ENCODE data around the gene SNX33. TPM values are rescaled to one million over a fixed set of nuclear protein-coding genes. Genes with fewer than 3 reads are reported as not detected.
"Not testable (repeated sequence)": the region's sequence is repeated elsewhere in the genome, so short reads cannot be mapped to it uniquely, and the experiment has no call there.

The SNX33 gene
- total and polyA plus RNA-seq, 2 donors from 2014 or later: 14.2 to 20.2 TPM

DNA sequence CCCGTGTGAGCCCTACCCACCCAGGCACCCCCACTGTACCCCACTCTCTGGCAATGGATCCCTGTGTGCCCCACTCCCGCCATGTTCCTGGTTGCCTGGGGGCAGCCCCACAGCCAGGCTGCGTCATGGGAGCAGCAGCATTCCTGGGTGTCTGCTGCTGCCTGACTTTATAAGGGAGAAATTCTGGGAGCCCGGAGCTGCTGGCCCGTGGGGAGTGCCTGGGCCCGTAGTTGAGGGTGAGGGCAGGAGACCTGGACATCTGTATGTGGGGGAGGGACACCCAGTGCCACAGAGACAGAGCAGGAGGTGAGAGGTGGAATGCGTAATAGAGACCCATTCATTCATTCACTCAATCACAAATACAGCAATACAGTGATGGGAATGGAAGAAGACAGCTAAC is 49.8 kb downstream of the SNX33 start:
- TF ChIP-seq, protein P1, sequence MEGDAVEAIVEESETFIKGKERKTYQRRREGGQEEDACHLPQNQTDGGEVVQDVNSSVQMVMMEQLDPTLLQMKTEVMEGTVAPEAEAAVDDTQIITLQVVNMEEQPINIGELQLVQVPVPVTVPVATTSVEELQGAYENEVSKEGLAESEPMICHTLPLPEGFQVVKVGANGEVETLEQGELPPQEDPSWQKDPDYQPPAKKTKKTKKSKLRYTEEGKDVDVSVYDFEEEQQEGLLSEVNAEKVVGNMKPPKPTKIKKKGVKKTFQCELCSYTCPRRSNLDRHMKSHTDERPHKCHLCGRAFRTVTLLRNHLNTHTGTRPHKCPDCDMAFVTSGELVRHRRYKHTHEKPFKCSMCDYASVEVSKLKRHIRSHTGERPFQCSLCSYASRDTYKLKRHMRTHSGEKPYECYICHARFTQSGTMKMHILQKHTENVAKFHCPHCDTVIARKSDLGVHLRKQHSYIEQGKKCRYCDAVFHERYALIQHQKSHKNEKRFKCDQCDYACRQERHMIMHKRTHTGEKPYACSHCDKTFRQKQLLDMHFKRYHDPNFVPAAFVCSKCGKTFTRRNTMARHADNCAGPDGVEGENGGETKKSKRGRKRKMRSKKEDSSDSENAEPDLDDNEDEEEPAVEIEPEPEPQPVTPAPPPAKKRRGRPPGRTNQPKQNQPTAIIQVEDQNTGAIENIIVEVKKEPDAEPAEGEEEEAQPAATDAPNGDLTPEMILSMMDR (IDR thresholded peaks at IDR 0.05; ENCODE audit: borderline replicate concordance, extremely low read depth, insufficient read depth): no peak
- H3K27ac ChIP-seq (ENCODE audit: low read depth in 2 of 2, low read length in 2 of 2): no peak overlapping the region
- DNase-seq: no peak
- no peaks in the 10 kb centered on the region for H3K27me3 ChIP-seq (ENCODE audit: control insufficient read depth, insufficient read depth, low read length)
- intact Hi-C loops (cut with DNase I): no loop called here
- H3K4me1 ChIP-seq (ENCODE audit: control insufficient read depth in 2 of 3, insufficient read depth in 2 of 3, low read depth in 1 of 3, low read length in 3 of 3): peaks cover 0 to 4% (median 0%) of the 10 kb centered on the region in 3 donors
- FAIRE-seq: no peak
- no peaks in the 10 kb centered on the region for H3K9me3 ChIP-seq (ENCODE audit: control insufficient read depth in 2 of 3, insufficient read depth in 1 of 3, low read length in 3 of 3)
- no peaks in the 10 kb centered on the region for H3K36me3 ChIP-seq (ENCODE audit: control insufficient read depth in 2 of 3, insufficient read depth in 3 of 3, low read length in 3 of 3)
- H3K9ac ChIP-seq (ENCODE audit: low read length in 3 of 3): no peak overlapping the region
- H3K4me3 ChIP-seq (ENCODE audit: low read length in 3 of 3): no peak overlapping the region

DNA sequence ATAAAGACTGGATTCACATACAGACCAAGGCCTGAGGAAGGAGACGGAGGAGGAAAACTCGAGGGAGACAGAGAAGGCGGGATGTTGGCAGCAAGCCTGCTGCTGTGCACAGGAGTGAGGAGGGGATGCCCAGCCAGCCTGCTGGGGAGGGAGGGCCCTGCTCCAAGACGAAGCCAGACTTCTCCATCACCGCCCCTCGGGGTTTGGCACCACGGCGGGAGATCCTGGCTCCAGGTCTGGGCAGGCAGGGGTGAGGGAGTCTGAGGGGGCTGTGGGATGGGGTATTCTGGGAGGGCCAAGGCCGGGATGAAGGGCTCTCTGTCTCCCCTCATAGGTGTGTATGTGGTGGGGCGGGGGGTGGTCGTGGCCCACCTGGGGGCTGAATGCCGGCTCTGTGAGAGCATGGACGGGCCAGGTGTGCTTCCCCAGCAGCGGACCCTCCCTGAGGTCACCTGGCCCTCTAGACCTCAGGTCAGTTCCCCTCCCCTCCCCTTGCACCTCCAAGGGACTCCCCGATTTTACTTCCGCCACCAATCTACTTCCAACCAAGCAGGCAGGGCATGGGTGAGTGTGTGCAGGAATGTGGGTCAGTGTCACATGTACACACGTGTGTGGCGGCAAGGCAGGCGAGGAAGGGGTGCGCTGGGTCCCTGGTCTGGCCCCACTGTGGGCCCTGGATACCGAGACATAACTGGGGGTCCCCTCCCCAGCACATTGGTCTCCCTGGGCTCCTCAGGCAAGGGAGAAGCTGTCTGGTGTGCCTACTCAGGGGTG is 50.4 kb downstream of the SNX33 start:
- H3K9ac ChIP-seq (ENCODE audit: low read length in 3 of 3); H3K36me3 ChIP-seq (ENCODE audit: control insufficient read depth in 2 of 3, insufficient read depth in 3 of 3, low read length in 3 of 3); H3K27ac ChIP-seq (ENCODE audit: low read depth in 2 of 2, low read length in 2 of 2); DNase-seq; H3K4me1 ChIP-seq (ENCODE audit: control insufficient read depth in 2 of 3, insufficient read depth in 2 of 3, low read depth in 1 of 3, low read length in 3 of 3); H3K9me3 ChIP-seq (ENCODE audit: control insufficient read depth in 2 of 3, insufficient read depth in 1 of 3, low read length in 3 of 3); H3K4me3 ChIP-seq (ENCODE audit: low read length in 3 of 3); intact Hi-C loops (cut with DNase I); H3K27me3 ChIP-seq (ENCODE audit: control insufficient read depth, insufficient read depth, low read length); FAIRE-seq: not testable (repeated sequence)

DNA sequence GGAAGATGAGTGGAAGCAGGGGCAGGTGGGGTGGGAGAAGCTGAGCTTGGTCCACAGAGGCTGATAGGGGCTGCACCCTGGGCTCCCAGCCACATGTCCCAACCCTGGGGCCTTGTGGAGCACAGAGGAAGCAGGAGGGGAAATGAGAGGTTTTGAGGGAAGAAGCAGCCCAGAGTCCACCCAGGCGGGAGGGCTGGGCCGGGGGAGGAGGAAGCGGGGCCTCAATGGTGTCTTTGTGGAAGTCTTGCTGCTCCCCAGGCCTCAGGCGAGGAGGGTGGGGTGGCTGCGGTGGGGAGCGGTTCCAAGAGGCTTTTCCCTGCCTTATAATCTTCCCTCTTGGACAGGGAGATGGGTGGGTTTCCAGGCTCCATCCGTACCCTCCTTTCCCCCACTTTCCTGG is 51.8 kb downstream of the SNX33 start:
- H3K27me3 ChIP-seq (ENCODE audit: control insufficient read depth, insufficient read depth, low read length); H3K4me1 ChIP-seq (ENCODE audit: control insufficient read depth in 2 of 3, insufficient read depth in 2 of 3, low read depth in 1 of 3, low read length in 3 of 3); H3K27ac ChIP-seq (ENCODE audit: low read depth in 2 of 2, low read length in 2 of 2); intact Hi-C loops (cut with DNase I); H3K4me3 ChIP-seq (ENCODE audit: low read length in 3 of 3); H3K9ac ChIP-seq (ENCODE audit: low read length in 3 of 3); H3K9me3 ChIP-seq (ENCODE audit: control insufficient read depth in 2 of 3, insufficient read depth in 1 of 3, low read length in 3 of 3); H3K36me3 ChIP-seq (ENCODE audit: control insufficient read depth in 2 of 3, insufficient read depth in 3 of 3, low read length in 3 of 3); FAIRE-seq; DNase-seq: not testable (repeated sequence)

DNA sequence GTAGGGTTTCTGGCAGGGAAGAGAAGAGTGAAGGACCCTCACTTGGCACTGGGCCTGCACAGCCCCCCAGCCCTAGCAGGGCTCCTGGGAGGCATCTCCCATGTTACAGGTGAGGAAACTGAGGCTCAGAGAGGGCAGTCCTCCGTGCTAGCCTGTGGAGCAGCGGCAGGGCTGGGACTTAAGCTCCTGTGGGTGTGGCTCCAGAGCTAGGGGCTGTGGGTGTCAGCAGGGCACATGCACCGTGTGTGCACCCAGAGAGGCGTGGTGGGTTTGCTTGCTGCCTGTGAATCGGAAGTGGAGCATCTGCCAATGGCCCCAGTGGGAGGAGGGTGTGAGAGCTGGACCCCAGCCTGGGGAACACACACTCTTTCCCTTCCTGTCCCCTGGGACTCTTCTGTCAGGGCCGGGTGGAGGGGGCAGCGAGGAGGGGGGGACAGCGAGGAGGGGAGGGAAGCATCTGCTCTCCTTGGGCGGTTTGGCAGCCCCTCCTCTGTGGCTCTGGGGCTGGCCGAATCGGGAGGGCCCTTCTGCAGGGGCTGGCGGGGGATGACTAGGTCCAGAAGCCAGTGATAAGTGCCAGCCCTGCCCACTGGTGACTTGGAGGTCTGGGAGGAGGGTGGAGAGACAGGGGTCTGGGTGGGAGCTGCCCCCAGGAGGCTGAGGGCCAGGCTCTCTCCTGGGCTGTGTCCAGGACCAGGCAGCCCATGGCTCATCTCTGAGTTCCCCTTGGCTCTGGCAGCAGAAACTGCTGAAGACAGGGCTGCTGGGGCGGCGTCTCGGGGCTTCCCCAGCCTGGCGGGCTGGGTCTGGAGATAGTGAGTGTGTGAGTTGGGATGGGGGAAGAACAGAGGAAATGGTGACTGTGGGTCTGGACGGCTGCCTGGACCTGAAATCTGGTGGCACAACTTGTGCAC is 52.5 kb downstream of the SNX33 start:
- H3K27me3 ChIP-seq (ENCODE audit: control insufficient read depth, insufficient read depth, low read length); intact Hi-C loops (cut with DNase I); H3K4me3 ChIP-seq (ENCODE audit: low read length in 3 of 3); H3K9ac ChIP-seq (ENCODE audit: low read length in 3 of 3); H3K36me3 ChIP-seq (ENCODE audit: control insufficient read depth in 2 of 3, insufficient read depth in 3 of 3, low read length in 3 of 3); H3K27ac ChIP-seq (ENCODE audit: low read depth in 2 of 2, low read length in 2 of 2); H3K9me3 ChIP-seq (ENCODE audit: control insufficient read depth in 2 of 3, insufficient read depth in 1 of 3, low read length in 3 of 3); H3K4me1 ChIP-seq (ENCODE audit: control insufficient read depth in 2 of 3, insufficient read depth in 2 of 3, low read depth in 1 of 3, low read length in 3 of 3); FAIRE-seq: not testable (repeated sequence)
- peak in 1 of 5 donors; percentile 36 for DNase-seq

DNA sequence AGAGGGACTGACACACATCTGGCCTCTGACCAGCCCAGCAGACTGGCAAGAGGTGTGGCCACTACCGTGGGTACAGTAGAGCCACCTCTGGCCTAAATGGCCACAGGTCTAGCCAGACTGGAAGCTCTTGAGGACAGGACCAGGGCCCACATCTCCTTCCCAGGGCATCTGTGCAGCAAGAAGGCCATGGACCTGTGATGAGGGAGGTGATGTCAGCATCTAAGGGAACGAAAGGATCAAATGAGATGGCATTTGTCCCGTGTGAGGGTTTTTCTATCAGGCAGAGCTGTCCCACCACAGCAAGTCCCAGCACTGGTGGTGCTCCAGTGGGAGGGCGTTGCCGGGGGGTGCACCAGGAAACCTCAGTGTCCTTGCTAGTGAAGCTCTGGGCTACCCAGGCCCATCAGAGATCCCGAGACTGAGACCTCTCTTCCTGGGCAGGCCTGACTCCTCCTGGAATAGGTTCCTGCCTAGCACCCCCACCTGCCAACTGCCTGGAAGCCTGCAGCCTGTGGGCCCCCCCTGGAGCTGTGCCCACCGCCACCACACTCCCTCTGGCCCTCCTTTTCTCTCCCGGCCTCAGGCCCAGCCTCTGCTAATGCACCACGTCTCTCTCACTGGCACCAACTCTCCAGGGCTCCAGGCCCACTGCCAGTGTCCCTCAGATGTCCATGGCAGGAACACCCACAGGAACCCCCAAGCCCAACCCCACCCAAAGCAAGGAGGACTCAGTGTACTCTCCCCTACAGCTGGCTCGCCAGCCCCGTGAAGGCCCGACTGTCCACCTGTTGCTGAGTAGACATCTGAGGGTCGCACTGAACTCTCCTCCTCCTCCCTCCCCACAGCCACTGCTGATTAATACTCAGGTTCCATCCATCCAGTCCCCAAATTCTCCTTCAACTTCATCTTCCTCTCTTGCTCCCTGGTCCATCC is 53.6 kb downstream of the SNX33 start:
- H3K9ac ChIP-seq (ENCODE audit: low read length in 3 of 3); H3K9me3 ChIP-seq (ENCODE audit: control insufficient read depth in 2 of 3, insufficient read depth in 1 of 3, low read length in 3 of 3); intact Hi-C loops (cut with DNase I); H3K27ac ChIP-seq (ENCODE audit: low read depth in 2 of 2, low read length in 2 of 2); DNase-seq; FAIRE-seq; H3K4me1 ChIP-seq (ENCODE audit: control insufficient read depth in 2 of 3, insufficient read depth in 2 of 3, low read depth in 1 of 3, low read length in 3 of 3); H3K27me3 ChIP-seq (ENCODE audit: control insufficient read depth, insufficient read depth, low read length); H3K36me3 ChIP-seq (ENCODE audit: control insufficient read depth in 2 of 3, insufficient read depth in 3 of 3, low read length in 3 of 3); H3K4me3 ChIP-seq (ENCODE audit: low read length in 3 of 3): not testable (repeated sequence)
